Epithelial cell of proximal tubule (primary cell): Measurements from ENCODE around the gene MMD2. TPM values are rescaled to one million over a fixed set of nuclear protein-coding genes. Genes with fewer than 3 reads are reported as not detected.
"Not testable (repeated sequence)": the region's sequence is repeated elsewhere in the genome, so short reads cannot be mapped to it uniquely, and the experiment has no call there.

Experiments
- DNase-seq: peaks from one replicate; pipeline ENCODE4 v3.0.0-alpha.2; 2011; ENCODE audit warnings: low read depth
- H3K4me3 ChIP-seq: 2 replicates; pipeline ENCODE4 v1.5.1; 2011; ENCODE audit warnings: low read depth, mild to moderate bottlenecking, low read length
- total RNA-seq: library from RNA; depleted of rRNA; stranded (reverse); fragments of >200 nt; gene quantifications from 2 replicates; pipeline ENCODE4 v1.2.3, GENCODE V29; 2015
- TF ChIP-seq, protein P1 (sequence below): conservative IDR thresholded peaks from 2 replicates; pipeline ENCODE4 v1.5.1; 2012; ENCODE audit warnings: low read depth, mild to moderate bottlenecking, low read length

MMD2 gene
- total RNA-seq, 1 donor from 2014 or later, result not detected

DNA sequence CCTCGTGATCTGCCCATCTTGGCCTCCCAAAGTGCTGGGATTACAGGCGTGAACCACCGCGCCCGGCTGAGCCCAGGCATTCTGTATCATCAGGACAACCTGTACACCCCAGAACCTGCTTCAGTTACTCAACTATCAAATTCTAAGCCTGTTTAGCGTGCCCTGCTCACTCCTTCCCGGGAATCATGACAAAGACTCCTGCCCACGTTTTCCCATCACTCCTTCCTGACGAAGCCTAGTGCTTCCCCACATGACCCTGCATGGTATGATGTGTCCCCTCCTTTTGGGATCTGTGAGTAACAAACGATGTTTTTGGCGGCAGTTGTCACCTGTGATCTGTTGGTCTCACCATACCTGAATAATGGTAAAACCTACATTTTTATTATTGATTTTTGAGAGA is 63.2 kb downstream of the MMD2 start:
- no peak overlapping the region for H3K4me3 ChIP-seq
- no peak for DNase-seq
- TF ChIP-seq, protein P1, sequence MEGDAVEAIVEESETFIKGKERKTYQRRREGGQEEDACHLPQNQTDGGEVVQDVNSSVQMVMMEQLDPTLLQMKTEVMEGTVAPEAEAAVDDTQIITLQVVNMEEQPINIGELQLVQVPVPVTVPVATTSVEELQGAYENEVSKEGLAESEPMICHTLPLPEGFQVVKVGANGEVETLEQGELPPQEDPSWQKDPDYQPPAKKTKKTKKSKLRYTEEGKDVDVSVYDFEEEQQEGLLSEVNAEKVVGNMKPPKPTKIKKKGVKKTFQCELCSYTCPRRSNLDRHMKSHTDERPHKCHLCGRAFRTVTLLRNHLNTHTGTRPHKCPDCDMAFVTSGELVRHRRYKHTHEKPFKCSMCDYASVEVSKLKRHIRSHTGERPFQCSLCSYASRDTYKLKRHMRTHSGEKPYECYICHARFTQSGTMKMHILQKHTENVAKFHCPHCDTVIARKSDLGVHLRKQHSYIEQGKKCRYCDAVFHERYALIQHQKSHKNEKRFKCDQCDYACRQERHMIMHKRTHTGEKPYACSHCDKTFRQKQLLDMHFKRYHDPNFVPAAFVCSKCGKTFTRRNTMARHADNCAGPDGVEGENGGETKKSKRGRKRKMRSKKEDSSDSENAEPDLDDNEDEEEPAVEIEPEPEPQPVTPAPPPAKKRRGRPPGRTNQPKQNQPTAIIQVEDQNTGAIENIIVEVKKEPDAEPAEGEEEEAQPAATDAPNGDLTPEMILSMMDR, result no peak

DNA sequence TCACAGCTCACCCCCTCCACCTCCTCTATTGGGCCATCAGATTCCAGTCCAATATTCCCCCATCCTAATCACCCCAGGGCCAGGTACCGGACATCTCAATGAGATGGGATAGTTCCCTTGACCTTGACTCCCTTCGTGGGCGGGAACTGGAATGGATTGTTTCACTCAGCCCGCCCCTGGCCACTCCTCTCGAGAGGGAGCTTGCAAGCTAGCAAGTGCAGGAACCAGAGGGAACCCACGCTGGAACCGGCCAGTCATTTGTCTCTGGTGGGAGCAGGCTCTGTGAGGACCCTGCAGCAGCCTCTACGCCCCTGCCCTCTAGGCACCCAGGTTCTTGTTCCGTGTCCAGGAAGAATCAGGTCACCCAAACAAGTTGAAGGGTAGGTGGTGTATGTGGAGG is 64.5 kb downstream of the MMD2 start:
- TF ChIP-seq, protein P1, result no peak

DNA sequence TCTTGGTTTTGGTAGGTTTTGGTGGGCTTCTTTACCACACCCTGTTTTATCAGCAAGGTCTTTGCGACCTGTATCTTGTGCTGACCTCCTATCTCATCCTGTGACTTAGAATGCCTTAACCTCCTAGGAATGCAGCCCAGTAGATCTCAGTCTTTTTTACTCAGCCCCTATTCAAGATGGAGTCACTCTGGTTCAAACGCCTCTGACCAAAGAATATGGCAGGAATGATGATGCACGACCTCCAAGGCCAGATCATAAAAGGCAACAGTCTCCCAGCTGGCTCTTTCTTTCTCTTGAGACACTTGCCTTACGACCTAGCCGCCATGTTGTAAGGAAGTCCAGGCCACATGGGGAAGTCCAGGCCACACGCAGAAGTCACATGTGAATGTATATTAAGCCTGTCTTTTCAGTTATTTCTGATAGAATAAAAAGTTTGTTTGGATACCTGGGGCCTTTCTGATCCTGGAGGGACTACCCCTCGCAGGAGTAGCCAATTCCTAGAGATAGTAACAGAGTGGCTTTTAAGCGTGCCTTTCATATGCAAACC is 65.0 kb downstream of the MMD2 start:
- no peak overlapping the region for H3K4me3 ChIP-seq
- TF ChIP-seq, protein P1, result no peak
- no peak for DNase-seq

More for the DNA sequence above, 64.5 kb downstream of the MMD2 start:
- no peak for DNase-seq
- no peak overlapping the region for H3K4me3 ChIP-seq

DNA sequence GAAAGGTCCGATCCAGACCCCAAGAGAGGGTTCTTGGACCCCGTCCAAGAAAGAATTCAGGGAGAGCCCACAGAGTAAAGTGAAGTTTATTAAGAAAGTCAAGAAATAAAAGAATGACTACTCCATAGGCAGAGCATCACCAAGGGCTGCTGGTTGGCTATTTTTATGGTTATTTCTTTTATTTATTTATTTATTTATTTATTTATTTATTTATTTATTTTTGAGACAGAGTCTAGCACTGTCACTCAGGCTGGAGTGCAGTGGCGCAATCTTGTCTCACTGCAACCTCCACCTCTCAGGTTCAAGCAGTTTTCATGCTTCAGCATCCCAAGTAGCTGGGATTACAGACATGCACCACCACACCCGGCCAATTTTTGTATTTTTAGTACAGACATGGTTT is 65.8 kb downstream of the MMD2 start:
- not testable (repeated sequence) for DNase-seq, H3K4me3 ChIP-seq

DNA sequence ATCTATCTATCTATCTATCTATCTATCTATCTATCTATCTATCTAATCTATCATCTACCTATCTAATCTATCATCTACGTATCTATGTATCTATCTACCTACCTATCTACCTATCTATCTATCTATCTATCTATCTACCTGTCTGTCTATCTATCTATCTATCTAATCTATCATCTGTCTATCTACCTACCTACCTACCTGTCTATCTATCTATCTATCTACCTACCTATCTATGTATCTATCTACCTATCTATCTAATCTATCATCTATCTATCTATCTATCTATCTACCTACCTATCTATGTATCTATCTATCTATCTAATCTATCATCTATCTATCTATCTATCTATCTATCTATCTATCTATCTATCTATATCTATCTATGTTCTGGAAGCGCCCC is 67.5 kb downstream of the MMD2 start:
- not testable (repeated sequence) for H3K4me3 ChIP-seq, DNase-seq

DNA sequence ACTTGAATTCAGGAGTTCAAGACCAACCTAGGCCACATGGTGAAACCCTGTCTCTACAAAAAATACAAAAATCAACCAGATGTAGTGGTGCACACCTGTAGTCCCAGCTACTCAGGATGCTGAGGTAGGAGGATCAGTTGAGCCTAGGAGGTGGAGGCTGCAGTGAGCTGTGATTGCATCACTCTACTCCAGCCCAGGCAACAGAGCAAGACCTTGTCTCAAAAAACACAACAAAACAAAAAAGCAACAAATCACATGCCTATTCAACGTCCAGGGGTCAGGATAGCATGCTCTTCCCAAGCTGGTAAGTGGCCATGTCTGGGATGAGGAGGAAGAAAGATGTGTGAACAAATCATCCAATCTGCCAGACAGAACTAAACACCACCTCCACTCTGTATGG is 69.3 kb downstream of the MMD2 start:
- DNase-seq, result no peak
- H3K4me3 ChIP-seq, result no peak overlapping the region
- TF ChIP-seq, protein P1, result no peak

DNA sequence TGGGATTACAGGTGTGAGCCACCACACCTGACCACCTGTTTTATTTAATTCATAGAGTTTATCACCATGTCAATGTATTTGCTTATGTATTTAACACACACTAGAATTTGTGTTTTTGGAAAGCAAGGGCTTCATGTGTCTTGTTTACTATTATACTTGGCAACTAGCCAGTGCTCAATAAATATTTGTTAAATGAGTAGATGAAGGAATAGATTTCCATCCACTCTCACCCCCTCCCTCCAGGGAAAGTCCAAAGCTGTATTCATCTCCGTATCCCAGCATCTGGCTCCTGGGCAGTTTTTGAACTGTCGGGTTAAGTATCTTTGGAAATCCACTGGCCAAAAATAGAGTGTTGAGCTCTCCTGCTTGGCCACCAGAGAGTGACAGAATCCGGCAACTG is 70.8 kb downstream of the MMD2 start:
- DNase-seq, result no peak
- TF ChIP-seq, protein P1, result no peak
- no peak overlapping the region for H3K4me3 ChIP-seq

DNA sequence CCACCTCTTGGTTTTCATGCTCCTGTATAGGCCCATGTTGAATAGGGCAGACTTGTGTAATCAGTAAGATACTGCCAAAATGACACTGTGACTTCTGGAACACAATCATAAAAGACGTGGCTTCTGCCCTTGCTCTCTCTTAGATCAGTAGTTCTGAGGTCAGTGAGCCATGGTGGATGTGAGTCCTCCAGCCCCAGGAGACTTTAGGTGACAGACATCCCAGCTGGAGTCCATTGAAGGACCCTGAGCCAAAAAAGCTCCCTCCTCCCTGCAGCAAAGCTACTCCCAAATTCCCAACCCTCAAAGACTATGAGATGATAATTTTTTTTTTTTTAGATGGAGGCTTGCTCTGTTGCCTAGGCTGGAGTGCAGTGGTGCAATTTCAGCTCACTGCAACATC is 72.3 kb downstream of the MMD2 start:
- TF ChIP-seq, protein P1, result no peak
- no peak for DNase-seq
- H3K4me3 ChIP-seq, result no peak overlapping the region
